GM12892 (cell line): ENCODE results near the gene LYRM7. TPM values are rescaled to one million over a fixed set of nuclear protein-coding genes. Genes with fewer than 3 reads are reported as not detected.
"Not testable (repeated sequence)": the region's sequence is repeated elsewhere in the genome, so short reads cannot be mapped to it uniquely, and the experiment has no call there.

Experiments
- DNase-seq: peaks from one replicate; pipeline ENCODE4 v3.0.0; 2011; ENCODE audit not compliant: insufficient read length
- FAIRE-seq: peaks from 2 replicates; lab custom pipeline; 2011; peaks lifted over from hg19 to GRCh38; lab: Jason Lieb, UNC
- POLR2A ChIP-seq: IDR thresholded peaks from 2 replicates; pipeline ENCODE4 v1.6.1; 2011; ENCODE audit warnings: low read depth, low read length, control low read depth
- POLR2AphosphoS5 ChIP-seq: IDR thresholded peaks from 2 replicates; pipeline ENCODE4 v1.6.1; 2011; ENCODE audit warnings: low read depth, low read length, control low read depth
- TAF1 ChIP-seq: IDR thresholded peaks from 2 replicates; pipeline ENCODE4 v1.6.1; 2011; ENCODE audit warnings: low read depth, mild to moderate bottlenecking, control low read depth, low read length, borderline replicate concordance
- polyA plus RNA-seq: library from polyadenylated mRNA; unstranded; fragments of >200 nt; gene quantifications from one replicate; pipeline ENCODE4 v1.2.1, GENCODE V29; 2012; ENCODE audit warnings: missing spikeins, inconsistent platforms; ENCODE audit not compliant: missing spikeins

The LYRM7 gene
- polyA plus RNA-seq = 15.7 TPM

DNA sequence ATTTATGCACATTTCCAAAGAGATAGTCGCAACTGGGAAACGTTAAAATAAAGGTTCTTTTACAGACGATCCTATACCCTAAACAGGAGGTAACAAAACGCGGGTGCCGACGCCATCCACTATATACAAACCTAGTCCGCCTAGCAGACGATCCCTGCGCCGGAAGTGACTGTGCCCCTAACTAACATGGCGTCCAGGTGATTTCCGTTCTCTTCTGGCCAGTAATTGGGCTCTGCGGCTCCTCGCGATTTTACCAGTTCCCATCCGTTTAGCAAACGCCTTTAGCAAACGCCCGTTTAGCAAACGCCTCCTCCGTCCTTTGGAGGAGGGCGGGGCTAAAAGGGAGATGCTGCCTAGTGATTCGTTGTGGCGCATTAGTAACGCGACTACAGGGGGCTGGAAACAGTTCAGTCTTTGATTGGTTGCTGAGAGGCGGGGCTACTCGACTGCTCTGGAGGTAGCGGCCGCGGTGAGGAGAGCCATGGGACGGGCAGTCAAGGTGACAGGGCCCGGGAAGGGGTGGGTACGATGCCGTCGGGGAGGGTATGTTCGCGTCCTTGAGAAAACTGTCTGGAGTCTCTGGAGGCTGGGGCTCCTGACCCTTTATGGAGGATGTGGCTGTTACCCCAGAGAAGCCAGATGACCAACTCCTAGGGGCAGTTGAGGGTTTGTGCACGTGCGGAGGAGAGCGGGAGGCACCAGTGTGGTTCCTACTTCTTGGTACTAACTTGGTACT lies at the start of gene LYRM7:
LYRM7 (plus strand) TSS at position 405 of the 736 bp plus-strand sequence; CDS start at position 482, 77 bp downstream.
- peak; percentile 34; the same call in 1 of the 2 replicates for TF ChIP-seq POLR2AphosphoS5
- TF ChIP-seq POLR2A = peak; percentile 68
- TF ChIP-seq TAF1 = no peak
- peak; percentile 62 for DNase-seq
- peak; percentile 99 for FAIRE-seq

DNA sequence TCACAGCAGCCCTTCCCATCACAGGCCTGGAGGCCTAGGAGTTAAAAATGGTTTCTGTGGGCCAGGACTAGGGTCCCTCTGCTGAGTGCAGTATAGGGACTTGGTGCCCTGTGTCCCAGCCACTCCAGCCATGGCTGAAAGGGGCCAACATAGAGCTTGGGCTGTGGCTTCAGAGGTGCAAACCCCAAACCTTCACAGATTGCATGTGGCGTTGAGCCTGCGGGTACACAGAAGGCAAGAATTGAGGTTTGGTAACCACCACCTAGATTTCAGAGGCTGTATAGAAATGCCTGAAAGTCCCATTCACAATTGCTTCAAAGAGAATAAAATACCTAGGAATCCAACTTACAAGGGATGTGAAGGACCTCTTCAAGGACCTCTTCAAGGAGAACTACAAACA lies 43.5 kb upstream of the LYRM7 start:
- not testable (repeated sequence) for FAIRE-seq, DNase-seq

DNA sequence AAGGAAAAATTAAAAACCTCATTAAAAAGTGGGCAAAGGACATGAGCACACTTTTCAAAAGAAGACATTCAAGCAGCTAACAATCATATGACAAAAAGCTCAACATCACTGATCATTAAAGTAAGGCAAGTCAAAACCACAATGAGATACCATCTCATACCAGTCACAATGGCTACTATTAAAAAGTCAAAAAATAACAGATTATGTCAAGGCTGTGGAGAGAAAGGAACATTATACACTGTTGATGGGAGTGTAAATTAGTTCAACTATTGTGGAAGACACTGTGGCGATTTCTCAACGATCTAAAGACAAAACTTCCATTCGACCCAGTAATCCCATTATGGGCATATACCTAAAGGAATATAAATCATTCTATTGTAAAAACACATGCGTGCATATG lies 41.4 kb upstream of the LYRM7 start:
- FAIRE-seq = no peak
- no peak for TF ChIP-seq POLR2A
- TF ChIP-seq POLR2AphosphoS5 = no peak
- TF ChIP-seq TAF1 = no peak
- no peak for DNase-seq

DNA sequence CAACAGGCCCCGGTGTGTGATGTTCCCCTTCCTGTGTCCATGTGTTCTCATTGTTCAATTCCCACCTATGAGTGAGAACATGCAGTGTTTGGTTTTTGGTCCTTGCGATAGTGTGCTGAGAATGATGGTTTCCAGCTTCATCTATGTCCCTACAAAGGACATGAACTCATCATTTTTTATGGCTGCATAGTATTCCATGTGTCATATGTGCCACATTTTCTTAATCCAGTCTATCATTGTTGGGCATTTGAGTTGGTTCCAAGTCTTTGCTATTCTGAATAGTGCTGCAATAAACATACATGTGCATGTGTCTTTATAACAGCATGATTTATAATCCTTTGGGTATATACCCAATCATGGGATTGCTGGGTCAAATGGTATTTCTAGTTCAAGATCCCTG lies 37.7 kb upstream of the LYRM7 start:
- DNase-seq, FAIRE-seq: not testable (repeated sequence)

DNA sequence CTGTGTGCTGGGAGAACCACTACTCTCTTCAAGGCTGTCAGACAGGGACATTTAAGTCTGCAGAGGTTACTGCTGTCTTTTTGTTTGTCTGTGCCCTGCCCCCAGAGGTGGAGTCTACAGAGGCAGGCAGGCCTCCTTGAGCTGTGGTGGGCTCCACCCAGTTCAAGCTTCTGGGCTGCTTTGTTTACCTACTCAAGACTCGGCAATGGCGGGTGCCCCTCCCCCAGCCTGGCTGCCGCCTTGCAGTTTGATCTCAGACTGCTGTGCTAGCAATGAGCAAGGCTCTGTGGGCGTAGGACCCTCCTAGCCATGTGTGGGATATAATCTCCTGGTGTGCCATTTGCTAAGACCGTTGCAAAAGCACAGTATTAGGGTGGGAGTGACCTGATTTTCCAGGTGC lies 32.3 kb upstream of the LYRM7 start:
- FAIRE-seq = not testable (repeated sequence)

DNA sequence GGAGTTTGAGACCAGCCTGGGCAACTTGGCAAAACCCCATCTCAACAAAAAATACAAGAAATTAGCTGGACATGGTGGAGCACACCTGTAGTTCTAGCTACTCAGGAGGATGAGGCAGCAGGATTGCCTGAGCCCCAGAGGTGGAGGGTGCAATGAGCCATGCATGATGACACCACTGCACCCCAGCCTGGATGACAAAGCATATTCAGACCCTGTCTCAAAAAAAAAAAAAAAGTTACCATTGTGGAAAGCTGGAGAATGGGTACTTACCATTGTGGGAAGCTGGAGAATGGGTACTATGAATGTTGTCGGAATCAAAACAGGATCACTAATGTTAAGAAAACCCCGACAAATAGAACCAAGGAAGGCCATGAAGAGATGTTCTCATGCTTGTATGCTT lies 31.4 kb upstream of the LYRM7 start:
- FAIRE-seq (no peak), DNase-seq (no peak)
- TF ChIP-seq TAF1 (no peak), POLR2AphosphoS5 (no peak), POLR2A (no peak)

More for the DNA sequence above, 32.3 kb upstream of the LYRM7 start:
- DNase-seq = not testable (repeated sequence)

DNA sequence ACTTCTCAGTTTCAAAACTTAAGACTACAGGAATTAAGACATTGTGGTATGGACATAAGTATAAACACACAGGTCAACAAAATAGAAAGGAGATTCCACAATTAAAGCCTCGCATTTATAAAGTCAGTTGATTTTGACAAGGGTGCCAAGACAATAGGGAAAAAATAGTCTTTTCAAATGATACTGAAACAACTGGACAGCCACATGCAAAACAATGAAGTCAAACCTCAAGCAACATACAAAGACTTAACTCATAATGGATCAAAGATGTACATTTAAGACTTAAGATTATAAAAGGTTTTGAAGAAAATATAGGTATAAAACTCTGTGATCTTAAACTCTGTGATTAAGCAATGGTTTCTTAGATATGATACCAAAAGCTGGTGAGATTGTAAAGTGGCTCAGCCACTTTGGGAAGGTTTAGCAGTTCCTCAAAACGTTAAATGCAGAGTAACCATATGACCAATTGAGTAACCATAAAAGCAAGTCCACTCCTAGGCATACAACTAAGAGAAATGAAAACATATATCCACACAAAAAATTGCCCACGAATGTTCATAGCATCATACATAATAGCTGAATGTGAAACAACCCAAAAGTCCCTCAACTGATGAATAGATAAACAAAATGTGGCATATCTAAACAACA lies 27.6 kb upstream of the LYRM7 start:
- DNase-seq (no peak), FAIRE-seq (no peak)
- TF ChIP-seq POLR2AphosphoS5 (no peak), POLR2A (no peak), TAF1 (no peak)

DNA sequence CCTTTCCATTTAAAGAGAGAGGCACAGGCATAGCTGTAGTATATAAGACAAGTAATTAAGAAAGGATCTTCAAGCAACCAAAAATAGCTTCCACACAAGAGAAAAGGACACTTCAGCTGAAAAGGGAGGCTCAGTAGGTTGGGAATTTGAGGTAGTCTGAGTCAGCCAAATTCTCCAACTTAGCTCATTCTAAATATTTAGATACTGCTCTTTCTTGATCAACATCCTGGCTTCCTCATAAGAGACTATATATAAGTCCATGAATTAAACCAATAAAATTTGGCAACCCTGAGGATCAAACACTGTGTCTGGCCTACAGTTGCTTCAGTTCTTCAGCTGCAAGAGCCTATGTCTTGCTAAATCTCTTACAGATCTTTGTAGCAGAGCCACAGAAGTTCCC lies 23.5 kb upstream of the LYRM7 start:
- FAIRE-seq (no peak), DNase-seq (no peak)
- no peak for TF ChIP-seq POLR2AphosphoS5
- no peak for TF ChIP-seq TAF1
- TF ChIP-seq POLR2A = no peak

DNA sequence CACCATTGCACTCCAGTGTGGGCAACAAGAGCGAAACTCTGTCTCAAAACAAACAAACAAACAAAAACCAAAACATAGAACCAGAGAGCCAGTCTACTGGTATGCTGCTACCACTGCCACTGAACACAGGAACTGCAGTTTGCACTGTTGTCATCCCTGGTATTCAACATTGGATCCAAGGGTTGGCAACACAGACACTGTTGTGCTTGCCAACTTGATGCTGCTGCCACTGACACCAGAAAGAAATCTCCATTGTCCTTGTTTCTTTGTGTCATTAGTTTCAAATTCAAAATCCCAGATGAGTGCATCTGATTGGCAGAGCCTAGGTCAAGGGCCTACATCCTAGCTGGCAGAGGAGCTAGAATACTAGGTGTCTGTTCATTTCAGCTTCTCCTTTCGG lies 21.9 kb upstream of the LYRM7 start:
- DNase-seq (no peak), FAIRE-seq (no peak)
- TF ChIP-seq POLR2A (no peak), TAF1 (no peak), POLR2AphosphoS5 (no peak)

DNA sequence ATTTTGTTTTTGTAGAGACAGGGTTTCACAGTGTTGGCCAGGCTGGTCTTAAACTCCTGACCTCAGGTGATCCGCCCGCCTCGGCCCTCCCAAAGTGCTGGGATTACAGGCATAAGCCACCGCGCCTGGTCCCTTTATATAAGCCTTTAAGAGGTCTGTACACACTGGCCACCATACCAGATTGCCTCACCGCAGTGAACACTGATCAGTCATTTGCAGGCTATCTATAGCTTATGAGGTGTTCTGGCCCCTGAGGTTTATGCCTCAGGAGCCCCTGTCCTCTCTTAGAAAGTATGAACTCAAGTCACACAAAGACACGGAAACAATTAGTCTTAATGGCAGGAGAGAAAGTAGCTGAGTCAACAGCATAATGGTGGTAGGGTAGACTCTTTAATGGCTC lies 20.3 kb upstream of the LYRM7 start:
- FAIRE-seq = no peak
- TF ChIP-seq POLR2AphosphoS5 (no peak), TAF1 (no peak), POLR2A (no peak)
- DNase-seq = no peak

DNA sequence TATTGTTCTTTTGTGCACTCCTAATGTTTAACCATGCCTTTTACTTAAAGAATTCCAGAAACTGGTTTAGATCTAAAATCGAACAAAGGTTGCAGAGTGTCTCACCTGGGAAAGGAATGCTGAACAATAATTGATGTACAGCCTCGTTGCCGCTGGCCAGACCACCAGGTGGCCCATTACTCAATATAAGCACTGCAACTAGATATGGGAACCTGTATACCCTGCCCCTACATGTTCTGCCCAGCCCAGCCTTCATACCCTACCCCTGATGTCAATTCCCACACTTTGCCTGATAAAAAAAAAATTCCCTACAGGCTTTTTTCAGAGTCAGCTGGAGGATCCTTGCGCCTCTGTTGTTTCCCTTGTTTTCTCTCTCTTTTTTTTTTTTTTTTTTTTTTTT lies 19.5 kb upstream of the LYRM7 start:
- TF ChIP-seq POLR2A = no peak
- TF ChIP-seq TAF1 = no peak
- no peak for TF ChIP-seq POLR2AphosphoS5
- no peak for FAIRE-seq

DNA sequence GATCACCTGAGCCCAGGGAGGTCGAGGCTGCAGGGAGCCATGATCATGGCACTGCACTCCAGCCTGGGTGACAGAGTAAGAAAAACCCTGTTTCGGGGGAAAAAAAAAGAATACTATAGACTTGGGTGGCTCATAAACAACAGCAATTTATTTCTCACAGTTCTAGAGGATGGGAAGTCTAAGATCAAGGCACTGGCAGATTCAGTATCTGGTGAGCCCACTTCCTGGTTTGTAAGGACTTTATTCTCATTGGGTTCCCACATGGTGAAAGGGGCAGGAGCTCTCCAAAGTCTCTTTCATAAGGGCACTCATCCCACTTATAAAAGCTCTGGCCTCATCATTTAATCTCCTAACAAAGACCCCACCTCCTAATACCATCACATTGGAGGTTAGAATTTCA lies 14.4 kb upstream of the LYRM7 start:
- DNase-seq (no peak), FAIRE-seq (no peak)
- TF ChIP-seq POLR2A (no peak), TAF1 (no peak), POLR2AphosphoS5 (no peak)

More for the DNA sequence above, 19.5 kb upstream of the LYRM7 start:
- no peak for DNase-seq

DNA sequence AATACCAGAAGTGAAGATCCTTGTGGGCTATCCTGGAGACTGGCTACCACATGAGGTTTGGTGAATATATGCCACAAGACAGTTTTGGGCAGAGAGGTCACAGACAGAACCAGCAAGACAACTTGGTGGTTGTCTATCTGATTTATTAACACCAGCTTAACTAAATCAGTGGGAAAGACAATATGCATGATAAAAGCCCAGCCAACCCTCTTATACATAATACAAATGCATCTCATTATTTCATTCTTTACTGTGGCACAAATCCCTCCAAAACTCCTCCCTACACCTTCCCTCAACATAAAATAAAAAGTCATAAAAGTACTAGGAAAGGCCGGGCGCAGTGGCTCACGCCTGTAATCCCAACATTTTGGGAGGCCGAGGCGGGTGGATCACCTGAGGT lies 13.8 kb upstream of the LYRM7 start:
- no peak for FAIRE-seq
- TF ChIP-seq POLR2AphosphoS5 (no peak), TAF1 (no peak)
- no peak for DNase-seq
